H1 (cell line): ENCODE results near the gene LAMA4. TPM values are rescaled to one million over a fixed set of nuclear protein-coding genes. Genes with fewer than 3 reads are reported as not detected.

Experiments used
- polyA plus RNA-seq, 7 experiments: library from polyadenylated mRNA; depleted of rRNA in 3 of 7; stranded (reverse) in 5 of 7; unstranded in 2 of 7; fragments of >200 nt in 5 of 7; fragments of 200-250 nt in 2 of 7; gene quantifications; 1 replicate in 5 of 7; 2 replicates in 1 of 7; 4 replicates in 1 of 7; pipeline versions ENCODE4 v1.2.1 to v1.2.3, GENCODE V29; 2011 to 2013; ENCODE audit warnings: missing spikeins in 2 of 7, mixed read lengths in 2 of 7
- small RNA-seq: library from polyadenylated mRNA; stranded (forward); fragments of <200 nt; extraction: miRNeasy Mini kit (QIAGEN cat#:217004); gene quantifications from one replicate; pipeline ENCODE3, GENCODE V24; 2013; ENCODE audit not compliant: insufficient read depth
- total RNA-seq: library from RNA; stranded (reverse); fragmentation: NEBNext Ultra II Directional; extraction: Animal tissue kit (Norgen Biotek cat#: 25700); gene quantifications from 2 replicates; pipeline ENCODE4 v1.2.1, GENCODE V29; 2021

LAMA4 gene
- total and polyA plus RNA-seq, 2 of the 8 experiments (the other 6 are each of a cell fraction or from before 2014, with no cell fraction given), result 0.95 to 1.5 TPM

Small RNA genes within 50 kb of the gene (small RNA-seq; reads per million reads assigned to genes)
- gene RNU6-1226P, result not detected

Other genes with a start within 250 kb of the LAMA4 start
- gene CCN6, start 200.5 kb downstream of the LAMA4 start, total RNA-seq, result not detected in 2 replicates
- gene CCN6, start 200.5 kb downstream of the LAMA4 start, polyA plus RNA-seq (2011; rRNA removed), result not detected in 2 replicates
- 14.8 and 15.9 TPM in 2 replicates for gene TUBE1, start 167.1 kb downstream of the LAMA4 start, total RNA-seq
- 5.5 and 8.0 TPM in 2 replicates for gene TUBE1, start 167.1 kb downstream of the LAMA4 start, polyA plus RNA-seq (2011; rRNA removed)
- gene FAM229B, start 167.0 kb downstream of the LAMA4 start, total RNA-seq, result 10.0 and 10.5 TPM in 2 replicates
- gene FAM229B, start 167.0 kb downstream of the LAMA4 start, polyA plus RNA-seq (2011; rRNA removed), result 5.8 and 10.4 TPM in 2 replicates
- not detected in 2 replicates for gene RFPL4B, start 92.8 kb upstream of the LAMA4 start, total RNA-seq
- not detected in 2 replicates for gene RFPL4B, start 92.8 kb upstream of the LAMA4 start, polyA plus RNA-seq (2011; rRNA removed)